ENCODE measurements around the gene GSKIP.

The GSKIP gene

DNA sequence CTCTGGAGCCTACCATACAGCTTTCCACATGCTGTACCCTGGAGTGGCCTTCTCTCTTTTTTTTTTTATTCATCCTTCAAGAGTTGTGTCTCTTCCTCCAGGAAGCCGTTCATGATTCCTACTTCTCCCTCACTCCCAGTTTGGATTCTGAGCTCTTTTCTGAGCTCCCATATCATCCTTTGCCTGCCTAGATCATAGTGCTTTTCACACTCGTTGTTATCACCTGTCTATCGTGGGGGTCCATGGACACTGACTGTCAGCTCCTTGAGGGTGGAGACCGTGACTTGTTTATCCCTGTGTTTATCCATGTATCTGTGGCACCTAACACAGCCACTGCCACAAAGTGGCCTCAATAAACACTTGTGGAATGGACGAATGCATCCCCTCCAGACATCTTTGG is 35.6 kb downstream of the GSKIP start:
- H3K36me3 ChIP-seq: no peaks in the 10 kb centered on the region
- H3K4me3 ChIP-seq (ENCODE audit: low read depth in 1 of 2, low read length in 1 of 2): no peak overlapping the region
- H3K4me1 ChIP-seq (ENCODE audit: control insufficient read depth in 1 of 2, insufficient read depth in 1 of 2, low read depth in 1 of 2, low read length in 1 of 2): no peaks in the 10 kb centered on the region
- H3K27ac ChIP-seq: no peak overlapping the region
- H3K27me3 ChIP-seq: peaks cover 38% of the 10 kb centered on the region
- TF ChIP-seq, protein P1, sequence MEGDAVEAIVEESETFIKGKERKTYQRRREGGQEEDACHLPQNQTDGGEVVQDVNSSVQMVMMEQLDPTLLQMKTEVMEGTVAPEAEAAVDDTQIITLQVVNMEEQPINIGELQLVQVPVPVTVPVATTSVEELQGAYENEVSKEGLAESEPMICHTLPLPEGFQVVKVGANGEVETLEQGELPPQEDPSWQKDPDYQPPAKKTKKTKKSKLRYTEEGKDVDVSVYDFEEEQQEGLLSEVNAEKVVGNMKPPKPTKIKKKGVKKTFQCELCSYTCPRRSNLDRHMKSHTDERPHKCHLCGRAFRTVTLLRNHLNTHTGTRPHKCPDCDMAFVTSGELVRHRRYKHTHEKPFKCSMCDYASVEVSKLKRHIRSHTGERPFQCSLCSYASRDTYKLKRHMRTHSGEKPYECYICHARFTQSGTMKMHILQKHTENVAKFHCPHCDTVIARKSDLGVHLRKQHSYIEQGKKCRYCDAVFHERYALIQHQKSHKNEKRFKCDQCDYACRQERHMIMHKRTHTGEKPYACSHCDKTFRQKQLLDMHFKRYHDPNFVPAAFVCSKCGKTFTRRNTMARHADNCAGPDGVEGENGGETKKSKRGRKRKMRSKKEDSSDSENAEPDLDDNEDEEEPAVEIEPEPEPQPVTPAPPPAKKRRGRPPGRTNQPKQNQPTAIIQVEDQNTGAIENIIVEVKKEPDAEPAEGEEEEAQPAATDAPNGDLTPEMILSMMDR (IDR thresholded peaks at IDR 0.05): no peak
- no peaks in the 10 kb centered on the region for H3K9me3 ChIP-seq

DNA sequence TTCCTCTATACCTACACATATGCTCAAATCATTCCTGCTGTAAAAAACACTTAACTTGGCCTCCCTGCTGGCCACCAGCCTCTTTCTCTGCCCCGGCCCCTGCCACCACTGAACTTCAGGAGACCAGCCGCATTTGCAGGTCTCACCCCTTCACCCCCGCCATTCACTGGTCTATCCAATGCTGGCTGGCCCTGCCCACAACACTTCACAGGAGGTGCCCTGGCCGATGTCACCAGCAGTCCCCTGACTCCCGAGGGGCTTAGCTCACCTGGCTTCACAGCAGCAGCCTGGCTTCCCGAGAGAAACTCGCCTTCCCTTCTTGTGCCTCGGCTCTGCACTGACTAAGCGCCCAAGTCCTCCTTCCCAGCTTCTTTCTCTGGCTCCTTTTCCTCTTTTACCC is 36.1 kb downstream of the GSKIP start:
- no peaks in the 10 kb centered on the region for H3K4me1 ChIP-seq (ENCODE audit: control insufficient read depth in 1 of 2, insufficient read depth in 1 of 2, low read depth in 1 of 2, low read length in 1 of 2)
- peaks cover 33% of the 10 kb centered on the region for H3K27me3 ChIP-seq
- no peaks in the 10 kb centered on the region for H3K36me3 ChIP-seq
- H3K9me3 ChIP-seq: no peaks in the 10 kb centered on the region
- TF ChIP-seq, protein P1 (IDR thresholded peaks at IDR 0.05): no peak
- no peak overlapping the region for H3K27ac ChIP-seq
- no peak overlapping the region for H3K4me3 ChIP-seq (ENCODE audit: low read depth in 1 of 2, low read length in 1 of 2)

- Histone ChIP-seq H3K36me3 (no peaks in the 10 kb centered on the region), H3K9me3 (no peaks in the 10 kb centered on the region), H3K4me1 (ENCODE audit: control insufficient read depth in 1 of 2, insufficient read depth in 1 of 2, low read depth in 1 of 2, low read length in 1 of 2) (no peaks in the 10 kb centered on the region), H3K27ac (no peak overlapping the region), H3K27me3 (peaks cover 23% of the 10 kb centered on the region), H3K4me3 (ENCODE audit: low read depth in 1 of 2, low read length in 1 of 2) (no peak overlapping the region)
- TF ChIP-seq, protein P1 (IDR thresholded peaks at IDR 0.05): no peak
Measured at GRCh38 chr14:96400495-96400894, 37.2 kb downstream of the GSKIP start.

GRCh38 chr14:96403409-96403808 is 40.1 kb downstream of the GSKIP start:
- no peaks in the 10 kb centered on the region for H3K9me3 ChIP-seq
- H3K27ac ChIP-seq: no peak overlapping the region
- H3K36me3 ChIP-seq: no peaks in the 10 kb centered on the region
- H3K4me3 ChIP-seq (ENCODE audit: low read depth in 1 of 2, low read length in 1 of 2): no peak overlapping the region
- TF ChIP-seq, protein P1 (IDR thresholded peaks at IDR 0.05): no peak
- no peaks in the 10 kb centered on the region for H3K4me1 ChIP-seq (ENCODE audit: control insufficient read depth in 1 of 2, insufficient read depth in 1 of 2, low read depth in 1 of 2, low read length in 1 of 2)
- peaks cover 3% of the 10 kb centered on the region for H3K27me3 ChIP-seq

GRCh38 chr14:96405677-96406076 is 42.4 kb downstream of the GSKIP start:
- no peak overlapping the region for H3K4me3 ChIP-seq (ENCODE audit: low read depth in 1 of 2, low read length in 1 of 2)
- H3K27ac ChIP-seq: no peak overlapping the region
- no peaks in the 10 kb centered on the region for H3K4me1 ChIP-seq (ENCODE audit: control insufficient read depth in 1 of 2, insufficient read depth in 1 of 2, low read depth in 1 of 2, low read length in 1 of 2)
- H3K27me3 ChIP-seq: no peaks in the 10 kb centered on the region
- H3K36me3 ChIP-seq: no peaks in the 10 kb centered on the region
- no peaks in the 10 kb centered on the region for H3K9me3 ChIP-seq
- TF ChIP-seq, protein P1 (IDR thresholded peaks at IDR 0.05): no peak

Measured in neutrophil (primary cell).